GM12872 (cell line): ENCODE results near the gene MAU2.

Experiments used
- CTCF ChIP-seq: IDR thresholded peaks from 3 replicates; pipeline ENCODE4 v1.5.1; 2011; ENCODE audit warnings: low read depth, mild to moderate bottlenecking, low read length, moderate library complexity; ENCODE audit not compliant: insufficient read depth

The MAU2 gene

GRCh38 chr19:19278315-19278714, 42.3 kb upstream of the MAU2 start:
- TF ChIP-seq CTCF: no peak

GRCh38 chr19:19279062-19279612, 41.5 kb upstream of the MAU2 start:
- no peak for TF ChIP-seq CTCF

- TF ChIP-seq CTCF: no peak
These were observed 40.8 kb upstream of the MAU2 start for GRCh38 chr19:19279853-19280252.

GRCh38 chr19:19280561-19280960, 40.1 kb upstream of the MAU2 start:
- TF ChIP-seq CTCF: no peak

- no peak for TF ChIP-seq CTCF
These were observed 34.9 kb upstream of the MAU2 start for GRCh38 chr19:19285686-19286085.

- TF ChIP-seq CTCF: no peak
These were observed 28.0 kb upstream of the MAU2 start for GRCh38 chr19:19292607-19293006.

GRCh38 chr19:19294914-19295313, 25.7 kb upstream of the MAU2 start:
- TF ChIP-seq CTCF: no peak
